Activated CD4-positive, alpha-beta T cell treated with anti-CD3 and anti-CD28 coated beads, Interleukin-2, amount 10 ng/mL, durations not matched to agents 24 days and 14 days (primary cell): ENCODE measurements around the gene SRPK3. TPM values are rescaled to one million over a fixed set of nuclear protein-coding genes. Genes with fewer than 3 reads are reported as not detected.
A peak's percentile ranks its signal among the peaks of the same experiment; 100 is the strongest.

Source experiments
- DNase-seq: peaks from one replicate; pipeline ENCODE4 v3.0.0; 2022
- H3K27ac Mint-ChIP-seq: one replicate; pipeline ENCODE4 v1.8.0; 2022; ENCODE audit warnings: mild to moderate bottlenecking, mixed read lengths
- H3K27me3 Mint-ChIP-seq: one replicate; pipeline ENCODE4 v1.8.0; 2022; ENCODE audit warnings: mixed read lengths
- H3K36me3 Mint-ChIP-seq: one replicate; pipeline ENCODE4 v1.8.0; 2022; ENCODE audit warnings: low read depth, mild to moderate bottlenecking, mixed read lengths
- H3K4me1 Mint-ChIP-seq: one replicate; pipeline ENCODE4 v1.8.0; 2021; ENCODE audit warnings: mixed read lengths
- H3K4me3 Mint-ChIP-seq: one replicate; pipeline ENCODE4 v1.8.0; 2022; ENCODE audit warnings: mild to moderate bottlenecking, moderate library complexity, mixed read lengths
- H3K9me3 Mint-ChIP-seq: one replicate; pipeline ENCODE4 v1.8.0; 2021; ENCODE audit warnings: mixed read lengths
- intact Hi-C: fragments of 100-400 bp; cut with micrococcal nuclease; formaldehyde crosslinking; loops from one replicate; pipeline ENCODE4 v1.15.1; 2023
- total RNA-seq: library from RNA; stranded (reverse); gene quantifications from 2 replicates; pipeline ENCODE4 v1.2.3, GENCODE V29; 2022

SRPK3 gene
- total RNA-seq, 1 donor from 2014 or later: not detected

DNA sequence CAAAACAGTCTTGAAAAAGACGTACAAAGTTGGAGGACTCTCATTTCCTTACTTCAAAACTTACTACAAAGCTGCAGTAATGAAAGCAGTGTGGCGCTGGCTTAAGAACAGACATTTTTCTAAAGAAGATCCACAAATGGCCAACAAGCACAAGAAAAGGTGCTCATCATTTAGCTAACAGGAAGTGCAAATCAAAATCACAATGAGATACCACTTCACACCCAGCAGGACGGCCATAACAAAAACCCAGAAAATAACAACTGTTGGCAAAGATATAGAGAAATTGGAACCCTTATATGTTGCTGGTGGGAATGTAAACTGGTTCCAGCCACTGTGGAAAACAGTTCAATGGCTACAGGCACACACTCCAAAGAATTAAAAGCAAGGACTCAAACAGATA lies 46.2 kb downstream of the SRPK3 start:
- no peak overlapping the region for H3K4me3 Mint-ChIP-seq
- no peaks in the 10 kb centered on the region for H3K9me3 Mint-ChIP-seq
- no peaks in the 10 kb centered on the region for H3K36me3 Mint-ChIP-seq
- no peak for DNase-seq
- intact Hi-C loops: no loop called here
- no peak overlapping the region for H3K27ac Mint-ChIP-seq
- H3K4me1 Mint-ChIP-seq: peaks cover 10% of the 10 kb centered on the region
- peaks cover 32% of the 10 kb centered on the region for H3K27me3 Mint-ChIP-seq

DNA sequence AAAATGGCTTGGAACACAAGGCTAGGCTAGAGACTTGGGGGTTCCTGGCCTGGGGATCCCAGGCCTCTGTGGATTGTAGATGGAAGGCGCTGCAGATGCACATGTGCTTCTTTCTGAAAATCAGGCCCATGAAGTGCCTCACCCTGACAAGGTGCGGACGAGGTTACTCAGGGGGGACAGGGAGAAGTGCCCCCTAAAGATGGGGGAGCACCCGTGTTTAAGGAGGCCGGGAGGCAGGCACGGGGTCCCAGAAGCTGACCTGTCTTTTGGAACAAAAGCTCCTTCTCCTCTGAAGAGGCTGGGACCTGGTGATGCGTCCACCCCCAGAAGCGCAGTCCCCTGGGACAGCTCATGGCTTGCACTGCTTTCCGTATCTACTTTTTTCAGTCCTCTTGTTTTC lies 47.1 kb downstream of the SRPK3 start:
- H3K36me3 Mint-ChIP-seq: no peaks in the 10 kb centered on the region
- DNase-seq: no peak
- no peaks in the 10 kb centered on the region for H3K9me3 Mint-ChIP-seq
- peaks cover 3% of the 10 kb centered on the region for H3K4me1 Mint-ChIP-seq
- intact Hi-C loops: no loop called here
- no peak overlapping the region for H3K4me3 Mint-ChIP-seq
- H3K27me3 Mint-ChIP-seq: peaks cover 36% of the 10 kb centered on the region
- H3K27ac Mint-ChIP-seq: no peak overlapping the region

DNA sequence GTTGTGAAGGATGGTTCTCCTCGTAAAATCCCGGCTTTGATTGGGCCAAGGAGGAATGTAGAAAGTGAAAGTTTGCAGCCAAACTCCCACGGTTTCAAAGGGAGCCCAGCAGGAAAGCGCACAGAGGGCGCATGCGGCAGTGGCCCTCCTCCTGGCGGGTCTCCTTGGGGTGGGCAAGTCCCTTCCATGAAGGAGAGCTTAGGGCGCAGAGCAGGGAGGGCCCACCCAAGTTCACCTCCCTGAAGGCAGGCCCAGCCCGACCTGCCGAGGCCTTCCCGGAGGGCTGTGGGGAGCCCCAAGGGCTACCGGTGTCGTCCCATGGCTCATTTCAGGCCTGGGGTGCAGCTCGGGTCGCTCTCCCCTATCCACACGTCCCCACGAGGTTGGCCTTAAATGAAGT lies 47.5 kb downstream of the SRPK3 start:
- Mint-ChIP-seq H3K27me3 (peaks cover 36% of the 10 kb centered on the region), H3K27ac (no peak overlapping the region), H3K36me3 (no peaks in the 10 kb centered on the region), H3K4me3 (no peak overlapping the region), H3K4me1 (peaks cover 3% of the 10 kb centered on the region), H3K9me3 (no peaks in the 10 kb centered on the region)
- DNase-seq: no peak
- intact Hi-C loops: no loop called here

DNA sequence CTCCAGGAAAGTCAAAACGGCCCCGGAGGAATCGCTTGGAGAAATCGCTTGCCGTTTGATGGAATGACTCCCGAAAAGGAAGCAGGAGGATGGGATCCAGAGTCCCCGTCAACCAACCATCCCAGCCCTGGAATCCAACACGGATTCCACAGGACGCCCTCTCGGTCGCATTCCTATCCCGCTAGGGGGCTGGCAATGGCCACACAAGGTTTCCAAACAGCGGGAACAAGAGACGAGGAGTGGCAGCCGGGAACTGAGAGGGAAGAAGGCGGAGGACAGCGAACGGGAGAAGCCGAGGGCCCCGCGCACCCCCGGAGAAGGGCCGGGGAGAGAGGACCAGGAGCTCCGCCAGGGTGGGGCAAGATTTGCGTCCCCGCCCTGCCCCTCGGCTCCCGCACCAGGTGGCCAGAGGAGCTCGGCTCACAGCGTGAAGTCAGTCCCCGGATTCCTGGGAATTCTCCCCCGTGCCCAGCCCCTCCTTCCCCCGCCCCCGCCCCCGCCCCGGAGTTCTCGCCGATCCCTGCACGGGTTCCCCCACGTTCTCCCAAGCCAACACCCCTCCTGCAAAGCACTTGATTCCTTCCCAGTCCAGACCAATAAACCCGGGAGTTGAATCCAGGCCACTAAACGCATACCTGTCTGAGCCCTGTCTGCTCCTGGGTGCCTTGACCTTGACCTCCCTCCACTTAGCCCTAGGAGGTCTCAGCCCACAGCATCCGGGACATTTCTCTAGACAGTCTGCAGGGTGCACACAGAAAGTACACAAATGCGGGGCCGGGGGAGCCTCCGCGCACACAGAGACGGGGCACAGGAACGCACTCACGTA lies 48.1 kb downstream of the SRPK3 start:
- Mint-ChIP-seq H3K27me3 (peaks cover 33% of the 10 kb centered on the region), H3K27ac (no peak overlapping the region), H3K4me3 (no peak overlapping the region), H3K36me3 (no peaks in the 10 kb centered on the region), H3K4me1 (peaks cover 3% of the 10 kb centered on the region), H3K9me3 (no peaks in the 10 kb centered on the region)
- intact Hi-C loops: no loop called here
- no peak for DNase-seq

DNA sequence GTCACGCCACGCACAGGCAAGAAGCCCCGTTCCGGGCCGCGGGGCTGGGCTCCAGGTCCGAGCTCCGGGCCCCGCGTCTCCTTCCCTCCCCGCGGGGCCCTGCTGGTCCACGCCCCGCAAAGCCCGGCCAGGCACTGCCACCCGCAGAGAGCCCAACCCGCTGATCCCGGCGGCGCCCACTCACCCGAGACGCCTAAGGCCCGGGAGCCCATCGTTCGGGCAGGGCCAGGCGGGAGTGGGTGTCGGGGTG lies 48.6 kb downstream of the SRPK3 start:
- DNase-seq: no peak
- intact Hi-C loops: no loop called here
- Mint-ChIP-seq H3K9me3 (no peaks in the 10 kb centered on the region), H3K4me1 (peaks cover 3% of the 10 kb centered on the region), H3K27me3 (peaks cover 32% of the 10 kb centered on the region), H3K27ac (no peak overlapping the region), H3K4me3 (no peak overlapping the region), H3K36me3 (no peaks in the 10 kb centered on the region)

DNA sequence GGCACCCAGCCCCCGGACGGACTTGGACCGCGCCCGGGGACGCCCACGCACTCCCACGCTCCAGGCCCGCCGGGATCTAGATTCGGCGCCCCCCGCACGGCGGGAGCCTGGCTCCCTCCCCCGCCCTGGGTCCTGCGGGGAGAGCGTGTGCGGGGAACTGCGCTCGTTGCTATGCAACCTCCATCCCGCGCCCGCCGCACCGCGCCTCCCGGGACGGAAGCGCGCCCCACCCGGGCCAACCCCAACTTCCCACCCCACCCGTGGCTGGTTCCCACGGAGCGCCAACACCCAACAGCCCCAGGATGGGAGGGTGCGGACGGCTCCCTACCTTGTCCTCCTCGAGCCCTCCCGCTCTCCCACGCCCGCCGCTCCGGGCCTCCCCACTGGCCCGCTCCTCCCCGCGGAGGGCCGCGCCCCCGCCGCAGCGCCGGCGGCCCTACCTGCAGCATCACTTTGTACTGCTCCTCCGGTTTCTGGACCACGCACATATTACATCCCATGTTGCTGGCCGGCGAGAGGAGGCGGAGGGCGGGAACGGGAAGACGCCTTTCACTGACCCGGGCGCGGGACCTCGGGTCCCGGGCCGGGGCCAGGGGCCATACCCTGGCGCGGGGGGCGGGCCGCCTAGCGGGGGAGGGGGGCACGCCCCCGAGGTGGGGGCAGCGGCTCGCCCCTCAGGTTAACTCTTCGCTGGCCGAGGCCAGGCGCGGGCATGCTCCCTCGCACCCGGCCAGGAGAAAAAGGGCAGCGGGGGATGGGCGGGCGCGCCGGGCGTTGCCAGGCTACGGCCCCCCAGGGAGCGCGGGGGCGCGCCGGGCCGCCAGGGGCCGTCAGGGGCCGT lies 49.2 kb downstream of the SRPK3 start, which contains the start of gene PDZD4:
Gene PDZD4 (minus strand): TSS at position 746 of the 841 bp plus-strand sequence. CDS start 246 bp downstream, at position 500.
- Mint-ChIP-seq H3K27me3 (peaks cover 35% of the 10 kb centered on the region), H3K36me3 (no peaks in the 10 kb centered on the region), H3K27ac (no peak within 1 kb of the TSS), H3K9me3 (no peaks in the 10 kb centered on the region), H3K4me1 (peaks cover 3% of the 10 kb centered on the region), H3K4me3 (peak within 1 kb of the TSS; percentile 23)
- DNase-seq: peak; percentile 64
- intact Hi-C loops: no loop called here

DNA sequence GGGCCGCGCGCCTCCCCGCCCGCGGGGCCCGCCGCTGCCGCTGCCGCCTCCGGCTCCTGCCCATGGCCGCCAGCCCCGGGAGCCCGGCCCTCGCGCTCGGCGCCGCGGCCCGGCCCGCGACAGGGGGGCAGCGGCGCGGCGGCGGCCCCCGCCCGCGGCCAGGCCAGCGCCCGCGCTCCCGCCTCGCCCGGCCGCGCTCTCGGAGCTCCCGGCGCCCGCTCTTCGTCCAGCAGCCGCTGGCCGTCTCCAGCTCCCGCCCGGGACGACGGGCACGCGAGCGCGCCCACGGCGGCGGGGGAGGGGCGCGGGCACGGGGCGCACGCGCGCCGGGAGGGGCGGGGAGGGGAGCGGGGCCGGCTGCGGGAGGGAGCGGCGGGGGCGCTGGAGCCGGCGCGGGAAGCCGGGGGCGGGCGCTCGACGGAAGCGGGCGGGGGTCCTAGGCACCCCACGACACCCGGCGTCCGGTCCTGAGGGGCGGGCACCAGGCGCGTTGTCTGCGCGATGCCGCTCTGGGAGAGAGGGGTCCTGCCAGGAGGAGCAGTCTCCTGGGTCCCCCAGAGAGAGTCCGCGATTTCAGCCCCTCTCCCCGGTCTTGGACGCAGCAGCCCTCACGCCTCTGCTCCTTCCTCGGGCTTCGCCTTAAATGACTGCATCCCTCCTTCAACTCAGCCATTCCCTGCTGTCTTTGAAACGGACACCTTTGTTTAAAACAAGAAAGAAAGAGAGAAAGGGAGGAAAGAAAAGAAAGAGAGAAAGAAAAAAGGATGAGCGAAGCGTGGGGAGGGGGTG lies 50.0 kb downstream of the SRPK3 start:
- Mint-ChIP-seq H3K4me3 (no peak overlapping the region), H3K27ac (no peak overlapping the region), H3K27me3 (peaks cover 33% of the 10 kb centered on the region)

DNA sequence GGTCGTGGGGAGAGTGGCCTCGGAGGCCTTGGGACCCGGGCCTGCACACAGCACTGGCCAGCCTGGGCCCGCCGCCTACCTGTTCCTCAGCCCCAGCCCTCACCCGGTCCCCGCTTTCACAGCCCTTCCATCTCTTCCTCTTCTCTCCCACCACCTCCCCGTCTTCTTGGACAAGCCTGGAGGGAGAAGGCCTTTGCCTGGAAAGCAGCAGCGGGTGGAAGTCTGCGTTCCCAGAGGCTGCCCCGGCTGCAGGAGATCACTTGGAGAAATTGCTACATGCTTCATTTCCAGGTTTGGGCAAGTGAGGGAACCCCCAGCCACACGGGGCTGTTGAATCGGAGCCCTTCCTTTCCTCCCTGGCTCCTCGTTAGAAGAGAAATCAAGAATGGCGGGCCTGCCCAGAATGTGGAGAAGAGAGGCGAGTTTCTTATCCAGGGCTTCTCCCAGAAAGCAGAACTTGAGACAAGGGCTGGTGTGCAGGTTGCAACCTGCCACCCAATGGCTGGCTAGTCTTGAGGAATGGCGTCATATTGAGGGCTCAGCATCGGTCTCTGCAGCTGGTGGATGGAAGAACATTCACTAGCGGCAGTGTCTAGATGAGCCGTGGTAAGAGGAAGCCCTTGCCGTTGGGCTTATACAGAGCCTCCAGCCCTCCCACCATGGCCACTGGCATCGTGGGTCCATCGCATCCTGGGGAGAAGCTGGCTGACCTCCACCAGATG lies 50.7 kb downstream of the SRPK3 start:
- no peak overlapping the region for H3K27ac Mint-ChIP-seq
- intact Hi-C loops: no loop called here
- H3K4me3 Mint-ChIP-seq: peak overlapping the region; percentile 35
- no peak for DNase-seq
- H3K36me3 Mint-ChIP-seq: no peaks in the 10 kb centered on the region
- H3K4me1 Mint-ChIP-seq: peaks cover 3% of the 10 kb centered on the region
- peaks cover 33% of the 10 kb centered on the region for H3K27me3 Mint-ChIP-seq
- H3K9me3 Mint-ChIP-seq: no peaks in the 10 kb centered on the region

More for the DNA sequence above, 50.0 kb downstream of the SRPK3 start:
- intact Hi-C loops: no loop called here
- no peaks in the 10 kb centered on the region for H3K36me3 Mint-ChIP-seq
- no peaks in the 10 kb centered on the region for H3K9me3 Mint-ChIP-seq
- H3K4me1 Mint-ChIP-seq: peaks cover 3% of the 10 kb centered on the region
- DNase-seq: no peak

DNA sequence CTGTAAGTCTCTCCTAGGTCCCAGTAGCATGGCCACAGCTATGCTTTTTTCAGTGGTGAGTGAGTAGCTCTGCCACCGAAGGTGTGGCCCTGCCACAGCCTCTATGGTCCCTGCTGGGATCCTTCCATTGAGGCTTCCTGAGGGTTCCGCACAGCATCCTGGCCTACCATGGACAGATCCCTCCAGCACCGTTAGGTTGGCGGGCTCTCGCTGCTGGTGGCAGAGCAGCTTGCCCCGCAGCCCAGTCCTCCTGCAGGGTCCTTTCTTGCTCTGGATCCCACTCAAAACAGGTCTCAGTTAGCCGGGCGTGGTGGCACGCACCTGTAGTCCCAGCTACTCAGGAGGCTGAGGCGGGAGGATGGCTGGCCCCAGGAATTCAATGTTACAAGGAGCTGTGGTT lies 51.9 kb downstream of the SRPK3 start:
- H3K36me3 Mint-ChIP-seq: no peaks in the 10 kb centered on the region
- no peaks in the 10 kb centered on the region for H3K4me1 Mint-ChIP-seq
- DNase-seq: no peak
- no peak overlapping the region for H3K4me3 Mint-ChIP-seq
- H3K27me3 Mint-ChIP-seq: peaks cover 23% of the 10 kb centered on the region
- intact Hi-C loops: no loop called here
- H3K9me3 Mint-ChIP-seq: no peaks in the 10 kb centered on the region
- H3K27ac Mint-ChIP-seq: no peak overlapping the region

Other genes with a start within 250 kb of the SRPK3 start
- 27.3 and 28.7 TPM in 2 replicates for gene CCNQ, start 181.9 kb upstream of the SRPK3 start, total RNA-seq
- gene DUSP9, start 133.8 kb upstream of the SRPK3 start, total RNA-seq: 0.19 and 0.24 TPM in 2 replicates
- gene PNCK, start 107.2 kb upstream of the SRPK3 start, total RNA-seq: 0.36 and 0.84 TPM in 2 replicates
- 3.5 TPM in 2 replicates for gene SLC6A8, start 93.1 kb upstream of the SRPK3 start, total RNA-seq
- gene BCAP31, start 56.7 kb upstream of the SRPK3 start, total RNA-seq: 154 and 157 TPM in 2 replicates
- gene ABCD1, start 56.2 kb upstream of the SRPK3 start, total RNA-seq: 6.6 and 7.7 TPM in 2 replicates
- gene PLXNB3, start 16.8 kb upstream of the SRPK3 start, total RNA-seq: 0.43 and 0.49 TPM in 2 replicates
- gene IDH3G, start 13.3 kb downstream of the SRPK3 start, total RNA-seq: 70.2 and 78.8 TPM in 2 replicates
- 265 and 277 TPM in 2 replicates for gene SSR4, start 13.6 kb downstream of the SRPK3 start, total RNA-seq
- gene PDZD4, start 49.5 kb downstream of the SRPK3 start, total RNA-seq: 0.26 and 0.58 TPM in 2 replicates
- gene L1CAM, start 105.1 kb downstream of the SRPK3 start, total RNA-seq: 1.3 and 1.6 TPM in 2 replicates
- gene AVPR2, start 123.6 kb downstream of the SRPK3 start, total RNA-seq: not detected in 2 replicates
- gene ARHGAP4, start 145.2 kb downstream of the SRPK3 start, total RNA-seq: 135 and 137 TPM in 2 replicates
- gene NAA10, start 154.0 kb downstream of the SRPK3 start, total RNA-seq: 153 and 168 TPM in 2 replicates
- gene RENBP, start 163.6 kb downstream of the SRPK3 start, total RNA-seq: 13.7 and 15.1 TPM in 2 replicates
- gene HCFC1, start 190.8 kb downstream of the SRPK3 start, total RNA-seq: 107 and 109 TPM in 2 replicates
- 2.4 and 3.8 TPM in 2 replicates for gene TMEM187, start 191.7 kb downstream of the SRPK3 start, total RNA-seq
- 177 and 192 TPM in 2 replicates for gene IRAK1, start 238.9 kb downstream of the SRPK3 start, total RNA-seq